HG02884 (cell line): ENCODE measurements around the gene ACSL6.
A peak's percentile ranks its signal among the peaks of the same experiment; 100 is the strongest.

ENCODE experiments used
- ATAC-seq: cut with Tn5 transposase; IDR thresholded peaks from one replicate; pipeline ENCODE4 v1.9.1; 2021; ENCODE audit warnings: mild to moderate bottlenecking, moderate library complexity; ENCODE audit not compliant: unreplicated experiment

ACSL6 gene

DNA sequence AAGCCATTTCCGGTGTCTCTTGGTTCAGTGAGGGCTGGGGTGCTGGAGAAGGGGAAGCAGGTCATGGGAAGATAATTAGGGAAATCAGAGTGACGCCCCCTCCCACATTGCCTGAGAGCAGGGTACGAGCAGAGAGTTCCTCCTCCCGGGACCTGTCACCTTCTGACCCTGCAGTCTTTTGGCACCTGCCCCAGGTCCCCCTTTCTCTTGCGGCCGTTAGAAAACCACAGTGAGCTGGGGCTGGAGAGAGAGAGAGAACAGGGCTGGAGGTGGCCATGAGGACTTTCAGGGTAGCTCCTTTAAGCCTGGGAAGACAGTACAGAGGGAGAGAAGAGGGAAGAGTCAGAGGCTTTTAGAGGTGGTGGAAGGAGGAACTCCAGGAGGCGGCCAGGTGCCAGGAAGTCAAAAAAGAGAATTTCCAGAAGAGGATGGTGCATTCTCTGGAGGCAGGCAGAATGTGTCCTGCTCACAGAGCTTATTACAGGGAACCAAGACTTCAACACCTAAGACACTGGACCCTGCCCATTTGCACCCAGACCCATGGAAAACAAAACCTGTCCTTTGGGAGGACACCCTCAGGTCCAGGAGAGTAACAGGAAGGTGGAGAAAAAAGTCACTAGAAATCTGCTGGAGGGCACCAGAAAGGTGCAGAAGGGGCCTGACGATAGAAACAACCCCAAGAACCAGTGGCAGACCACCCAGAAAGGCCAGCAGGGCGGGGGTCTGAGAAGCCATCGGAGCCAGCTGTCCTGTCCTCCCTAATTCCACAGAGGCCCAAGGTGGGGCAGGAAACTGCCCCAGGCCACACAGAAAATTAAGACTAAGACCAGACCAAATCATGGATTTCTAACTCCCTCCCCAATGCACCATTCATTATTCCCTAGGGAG is 6.5 kb upstream of the ACSL6 start:
- no peak for ATAC-seq

- ATAC-seq, result no peak
Observed at GRCh38 chr5:132017316-132017715, 5.9 kb upstream of the ACSL6 start.

- ATAC-seq, result no peak
Observed at GRCh38 chr5:132016721-132017250, 5.3 kb upstream of the ACSL6 start.

- ATAC-seq, result no peak
Observed at GRCh38 chr5:132013711-132014110, 2.3 kb upstream of the ACSL6 start.

GRCh38 chr5:132013006-132013689 is 1.7 kb upstream of the ACSL6 start:
- ATAC-seq, result no peak

DNA sequence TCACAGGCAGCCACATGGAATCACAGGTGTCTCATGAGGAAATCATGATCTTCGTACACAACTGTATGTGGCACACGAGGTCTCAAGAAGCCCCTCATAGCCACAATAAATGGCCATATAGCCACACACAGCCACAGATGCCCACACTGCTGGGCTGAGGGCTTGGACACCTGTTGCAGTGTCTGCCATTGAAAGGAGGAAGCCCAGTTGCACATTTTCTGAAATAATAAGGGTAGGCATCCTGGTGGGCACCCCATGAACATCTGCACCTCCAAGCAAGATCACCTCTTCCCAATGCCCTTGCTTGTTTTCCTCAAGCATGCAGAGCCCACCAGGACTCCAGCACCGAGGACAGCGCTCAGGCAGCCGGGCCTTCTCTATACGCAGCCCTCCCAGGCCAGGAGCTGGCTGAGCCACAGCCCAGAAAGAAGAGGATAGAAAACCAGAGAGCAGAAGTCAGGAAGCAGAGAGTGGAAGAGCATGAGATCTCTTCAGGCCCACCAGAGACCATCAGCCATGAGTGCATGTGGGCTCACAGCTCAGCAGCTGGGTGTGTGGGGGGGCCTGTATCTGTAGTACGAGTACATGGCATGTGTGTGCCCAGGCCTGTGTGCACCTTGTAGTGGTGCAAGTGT is 1.0 kb upstream of the ACSL6 start:
- no peak for ATAC-seq

GRCh38 chr5:132010989-132011621 is 353 bp downstream of the ACSL6 start:
- no peak for ATAC-seq

DNA sequence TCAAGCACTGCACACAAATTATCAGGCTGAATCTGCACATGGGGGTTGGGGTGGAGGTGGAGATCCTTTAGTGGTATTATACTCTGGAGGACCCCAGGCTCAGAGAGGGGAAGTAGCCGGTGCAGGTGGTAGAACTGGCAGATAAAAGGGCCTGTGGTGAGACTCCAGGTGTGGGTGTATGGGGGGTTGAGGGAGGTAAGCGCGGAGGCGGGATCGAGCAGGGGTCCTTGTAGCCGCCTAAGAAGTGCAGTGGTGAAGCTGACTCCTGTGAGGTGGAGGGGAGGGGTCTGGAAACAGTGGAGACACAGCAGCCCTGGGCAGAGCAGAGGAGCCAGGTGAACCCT is 841 bp downstream of the ACSL6 start:
- no peak for ATAC-seq

DNA sequence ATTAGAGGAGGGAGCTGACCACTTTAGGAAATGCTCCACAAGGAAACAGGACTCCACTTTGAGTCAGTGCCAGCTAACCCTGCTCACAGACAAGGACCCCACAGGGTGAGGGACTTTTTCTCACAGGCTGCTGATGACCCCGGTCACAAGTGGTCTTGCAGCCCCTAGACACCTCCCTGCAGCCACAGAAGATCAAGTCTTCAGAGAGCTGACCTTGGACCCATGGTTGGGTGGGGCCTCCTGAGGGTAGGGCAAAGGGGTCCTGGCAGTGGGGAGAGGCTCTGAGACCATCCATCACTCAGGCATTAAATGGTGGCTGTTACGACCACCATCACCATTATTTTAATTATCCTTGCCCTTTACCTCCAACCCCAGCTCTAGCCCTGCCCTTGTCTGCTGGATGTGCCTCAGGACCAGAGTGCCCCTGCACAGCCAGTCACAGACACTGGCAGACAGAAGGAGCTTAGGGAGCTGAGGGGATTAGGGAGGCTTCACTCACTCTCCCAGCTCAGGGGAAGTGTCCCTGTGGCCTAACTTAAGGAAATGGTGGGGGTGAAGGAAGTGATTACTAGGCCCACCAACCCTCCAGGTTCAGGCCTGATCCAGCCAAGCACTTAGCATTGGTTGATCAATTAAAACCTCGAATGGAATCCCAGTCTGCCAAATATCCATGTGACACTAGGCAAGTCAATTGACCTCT is 1.6 kb downstream of the ACSL6 start:
- ATAC-seq, result no peak

DNA sequence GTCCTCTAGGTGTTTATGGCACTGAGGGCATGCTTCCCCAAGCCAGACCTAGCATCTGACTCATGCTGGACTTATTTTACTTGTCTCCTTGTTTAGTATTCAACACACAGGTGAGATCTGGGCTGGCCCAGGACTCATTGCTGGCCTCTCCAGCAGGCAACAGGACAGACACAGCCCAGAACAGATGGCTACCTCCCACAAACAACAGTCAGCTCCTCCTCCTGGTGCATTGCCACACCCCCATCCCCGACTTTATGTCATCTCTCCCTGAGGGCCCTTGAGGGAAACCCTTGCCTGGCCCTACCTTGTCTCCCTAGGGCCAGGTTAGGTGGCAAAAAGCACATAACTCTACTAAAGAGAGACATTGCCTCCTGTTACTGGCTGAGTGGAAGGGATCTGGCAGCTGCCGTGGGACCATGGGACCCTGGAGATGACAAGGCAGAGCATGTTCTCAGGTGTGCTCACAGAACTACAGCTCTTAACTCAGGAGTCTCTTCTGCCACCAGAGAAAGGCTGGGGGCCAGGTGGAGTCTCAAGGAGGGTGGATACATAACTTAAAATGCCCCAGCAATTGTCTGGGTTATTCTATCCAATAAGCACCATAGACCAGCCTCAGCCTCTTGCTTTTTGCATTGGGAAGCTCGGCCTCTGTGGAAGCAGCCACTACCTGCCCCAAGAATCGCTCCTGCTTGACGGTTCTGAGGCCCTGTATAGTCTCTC is 2.3 kb downstream of the ACSL6 start:
- ATAC-seq, result no peak

GRCh38 chr5:132008163-132008473 is 3.3 kb downstream of the ACSL6 start:
- no peak for ATAC-seq

- peak; percentile 70 for ATAC-seq
Observed at GRCh38 chr5:132007399-132008162, 3.9 kb downstream of the ACSL6 start.

DNA sequence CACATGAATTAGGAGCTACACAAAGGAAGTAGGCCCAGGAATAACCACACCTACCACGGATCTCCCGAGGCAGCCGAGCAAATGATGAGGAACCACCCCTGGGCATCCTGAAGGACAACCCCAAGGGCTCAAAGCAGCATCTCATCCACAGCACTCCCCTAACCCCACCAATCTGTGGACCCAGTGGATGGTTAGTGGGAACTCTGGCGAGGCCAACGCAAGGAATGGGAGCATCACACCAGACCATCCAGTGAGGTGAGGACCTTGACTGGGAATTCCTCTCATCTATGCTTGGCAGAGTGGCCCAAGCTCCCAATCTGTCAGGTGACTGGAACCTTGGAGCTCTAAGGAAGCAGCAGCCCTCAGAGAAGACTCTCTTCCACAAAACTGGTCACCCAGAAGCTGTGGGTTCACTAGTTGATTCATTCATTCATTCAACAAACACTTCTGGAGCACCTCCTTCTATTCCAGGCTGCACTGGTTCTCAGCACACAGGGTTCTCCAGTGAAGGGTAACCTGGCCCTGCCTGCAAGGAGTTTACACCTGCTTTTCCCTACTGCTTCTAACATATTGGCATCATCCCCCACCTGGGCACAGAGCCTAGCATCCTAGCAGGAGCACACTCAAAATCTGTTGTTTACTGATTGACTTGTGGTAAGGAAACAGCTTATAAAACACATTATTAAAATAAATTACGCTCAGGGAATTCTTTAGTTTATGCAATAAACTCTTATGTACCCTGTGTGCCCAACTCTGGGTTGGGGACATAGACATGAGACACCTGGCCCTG is 4.9 kb downstream of the ACSL6 start:
- ATAC-seq, result no peak

DNA sequence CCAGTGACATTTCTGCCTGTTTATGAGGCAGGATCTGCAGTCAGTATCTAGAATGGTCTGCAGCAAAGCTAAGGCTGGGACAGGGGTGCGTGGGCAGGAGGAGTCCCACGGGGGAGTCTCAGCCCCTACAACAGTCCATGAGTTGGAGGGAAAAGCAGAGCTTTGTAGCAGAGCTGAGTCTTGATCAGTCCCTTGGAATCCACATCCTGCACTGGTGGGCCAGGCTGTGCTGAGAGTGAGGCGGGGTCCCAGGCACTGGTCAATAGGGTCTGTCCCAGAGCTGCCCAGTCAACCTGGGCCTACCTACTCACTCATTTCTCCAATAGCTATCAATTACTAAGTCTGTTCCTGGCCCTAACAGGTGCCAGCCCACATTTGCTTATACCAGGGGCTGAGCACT is 5.9 kb downstream of the ACSL6 start:
- no peak for ATAC-seq

GRCh38 chr5:132003982-132004381 is 7.5 kb downstream of the ACSL6 start:
- ATAC-seq, result no peak

DNA sequence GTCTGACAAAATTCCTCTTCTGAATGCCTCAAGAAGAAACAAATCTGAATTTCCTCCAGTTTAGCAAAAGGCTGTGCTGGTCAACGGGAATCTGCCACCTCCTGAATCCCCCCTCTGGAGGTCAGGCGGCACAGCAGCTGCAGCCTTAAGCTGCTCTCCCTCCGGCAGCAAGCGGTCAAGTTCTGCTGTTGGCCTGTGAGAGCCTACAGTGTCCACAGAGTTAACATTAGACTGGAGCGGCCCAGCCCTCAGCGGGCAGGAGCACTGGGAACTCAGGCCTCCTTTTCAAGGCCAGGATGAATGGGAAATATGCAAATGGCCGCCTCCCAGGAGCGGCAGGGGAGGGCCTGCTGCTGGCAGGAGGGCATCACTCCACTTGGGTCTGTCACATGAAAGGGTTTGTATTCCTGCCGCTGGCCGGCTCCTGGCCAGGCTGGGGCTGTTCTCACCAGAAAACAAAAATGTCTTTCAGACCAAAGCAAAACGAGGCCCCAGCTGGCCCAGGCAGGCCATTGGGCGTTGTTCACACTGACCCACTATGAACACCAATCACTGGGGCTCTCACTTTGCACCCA is 8.2 kb downstream of the ACSL6 start:
- ATAC-seq, result no peak

GRCh38 chr5:132002757-132003156 is 8.7 kb downstream of the ACSL6 start:
- no peak for ATAC-seq
